RWPE1 (cell line): ENCODE results near the gene ACAP3.

Source experiments
- CTCF ChIA-PET: fragments of 350-600 bp; sonication (Branson Sonifier 250); formaldehyde crosslinking; extraction: SDS; loops from one replicate; lab custom pipeline; 2021; lab: Yijun Ruan, JAX
- POLR2A ChIA-PET: fragments of 400-600 bp; formaldehyde crosslinking; extraction: SDS; loops from one replicate; lab custom pipeline; 2020; ENCODE audit warnings: antibody characterized with exemption; ENCODE audit not compliant: low non-redundant PET; lab: Yijun Ruan, JAX
- DNase-seq: peaks from one replicate; pipeline ENCODE4 v3.0.0; 2012; ENCODE audit warnings: low spot score
- H3K27ac ChIP-seq: fragments of 450-650 bp; 2 replicates; pipeline ENCODE4 v1.5.1; 2017
- TF ChIP-seq, protein P1 (sequence below): fragments of 450-650 bp; conservative IDR thresholded peaks from 2 replicates; pipeline ENCODE4 v1.5.1; 2017; ENCODE audit warnings: low read depth, mild to moderate bottlenecking

Gene ACAP3

DNA sequence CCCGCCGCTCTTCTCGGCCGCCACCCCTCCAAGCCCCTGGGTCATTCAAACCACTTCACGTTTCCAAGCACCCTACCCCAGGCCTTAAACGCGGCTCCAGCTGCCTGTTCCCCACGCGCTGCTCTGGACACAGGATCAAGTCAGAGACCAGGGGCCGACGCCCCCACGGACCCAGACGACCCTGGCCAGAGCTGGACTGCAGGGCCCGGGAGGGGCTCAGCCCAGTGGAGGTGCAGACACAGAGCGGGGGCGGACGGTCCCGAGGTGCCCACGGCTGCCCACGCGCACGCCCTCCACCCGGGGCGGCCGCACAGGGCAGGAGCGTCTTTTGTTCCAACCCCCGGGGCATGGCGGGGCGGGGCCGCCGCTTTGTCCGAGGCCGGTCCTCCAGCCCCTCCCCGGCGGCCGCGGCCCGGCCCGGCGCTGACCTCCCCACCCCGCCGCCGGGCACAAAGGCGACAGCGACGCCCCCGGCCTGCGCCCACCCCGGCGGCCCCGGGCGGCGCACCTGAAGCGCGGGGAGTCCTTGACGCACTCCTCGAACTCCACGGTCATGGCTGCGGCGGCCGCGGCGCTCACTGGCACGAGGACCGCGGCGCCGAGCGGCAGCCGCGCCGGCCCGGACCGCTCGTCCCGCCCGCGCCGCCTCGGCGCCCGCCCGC, 338 bp downstream of the ACAP3 start:
- CTCF ChIA-PET = no interaction called here
- POLR2A ChIA-PET = no interaction called here
- H3K27ac ChIP-seq = peak overlapping the region; percentile 100
- no peak for DNase-seq
- TF ChIP-seq, protein P1, sequence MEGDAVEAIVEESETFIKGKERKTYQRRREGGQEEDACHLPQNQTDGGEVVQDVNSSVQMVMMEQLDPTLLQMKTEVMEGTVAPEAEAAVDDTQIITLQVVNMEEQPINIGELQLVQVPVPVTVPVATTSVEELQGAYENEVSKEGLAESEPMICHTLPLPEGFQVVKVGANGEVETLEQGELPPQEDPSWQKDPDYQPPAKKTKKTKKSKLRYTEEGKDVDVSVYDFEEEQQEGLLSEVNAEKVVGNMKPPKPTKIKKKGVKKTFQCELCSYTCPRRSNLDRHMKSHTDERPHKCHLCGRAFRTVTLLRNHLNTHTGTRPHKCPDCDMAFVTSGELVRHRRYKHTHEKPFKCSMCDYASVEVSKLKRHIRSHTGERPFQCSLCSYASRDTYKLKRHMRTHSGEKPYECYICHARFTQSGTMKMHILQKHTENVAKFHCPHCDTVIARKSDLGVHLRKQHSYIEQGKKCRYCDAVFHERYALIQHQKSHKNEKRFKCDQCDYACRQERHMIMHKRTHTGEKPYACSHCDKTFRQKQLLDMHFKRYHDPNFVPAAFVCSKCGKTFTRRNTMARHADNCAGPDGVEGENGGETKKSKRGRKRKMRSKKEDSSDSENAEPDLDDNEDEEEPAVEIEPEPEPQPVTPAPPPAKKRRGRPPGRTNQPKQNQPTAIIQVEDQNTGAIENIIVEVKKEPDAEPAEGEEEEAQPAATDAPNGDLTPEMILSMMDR = no peak

DNA sequence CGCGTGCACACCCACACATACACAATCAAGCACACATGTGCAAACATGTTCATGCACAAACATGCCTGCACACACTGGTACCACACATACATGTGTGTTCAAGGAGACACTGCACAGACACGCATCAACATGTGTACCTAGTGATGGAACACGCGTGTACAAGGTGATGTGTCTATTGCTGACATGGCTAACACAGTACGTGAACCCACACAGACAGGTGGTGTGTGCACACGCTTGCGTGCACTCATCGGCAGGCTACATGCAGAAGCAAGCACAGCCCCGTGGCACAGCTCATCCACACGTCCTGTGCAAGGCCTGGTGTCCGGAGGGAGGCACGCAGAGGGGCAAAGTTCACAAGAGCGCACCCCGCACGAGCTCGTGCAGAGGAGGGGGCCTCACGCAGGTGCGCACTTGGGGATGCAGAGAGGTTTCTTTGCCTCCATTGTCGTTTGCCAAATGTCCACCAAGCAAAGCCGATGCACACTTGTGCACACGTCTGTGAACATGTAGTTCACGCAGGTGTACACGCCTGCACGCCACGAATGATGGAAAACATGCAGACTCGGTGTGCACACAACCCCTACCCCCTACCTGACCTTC, 969 bp downstream of the ACAP3 start:
- POLR2A ChIA-PET = no interaction called here
- no peak for DNase-seq
- H3K27ac ChIP-seq = peak overlapping the region; percentile 100
- TF ChIP-seq, protein P1 = no peak
- CTCF ChIA-PET = no interaction called here

DNA sequence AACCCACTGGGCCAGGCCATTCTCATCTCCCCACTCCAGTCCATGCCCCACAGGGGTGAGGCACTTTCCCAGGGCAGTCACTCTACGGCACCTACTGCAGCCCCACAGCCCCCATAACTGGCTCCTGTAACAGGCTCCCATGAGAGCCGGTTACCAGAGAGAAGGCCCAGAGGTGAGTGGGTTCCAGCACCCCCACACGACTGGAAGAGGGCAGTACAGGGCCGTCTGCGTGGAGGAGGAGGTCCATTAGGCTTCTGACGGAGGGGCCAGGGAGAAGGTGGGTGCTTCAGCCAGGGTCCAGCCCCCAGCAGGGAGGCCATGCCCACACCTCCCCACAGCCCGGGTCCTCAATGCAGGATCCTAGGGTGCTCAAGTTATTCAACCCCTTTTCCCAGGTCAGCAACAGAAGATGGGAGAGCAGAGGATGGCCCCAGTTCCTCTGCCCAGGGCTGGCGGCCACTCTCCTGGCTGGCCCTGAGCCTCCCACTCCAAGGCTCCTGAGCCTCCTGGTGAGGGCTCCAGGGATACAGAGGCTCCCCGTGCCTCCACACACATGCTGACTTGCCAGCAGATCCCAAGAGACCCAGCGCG, 1.6 kb downstream of the ACAP3 start:
- H3K27ac ChIP-seq = peak overlapping the region; percentile 100
- TF ChIP-seq, protein P1 = no peak; the same call in 1 of the 2 replicates
- POLR2A ChIA-PET = no interaction called here
- no peak for DNase-seq
- CTCF ChIA-PET = interaction anchor here (1.6 kb wide), 1 partner anchor 14 kb away, joined by 5 read pairs; no protein-coding TSS in a partner anchor

DNA sequence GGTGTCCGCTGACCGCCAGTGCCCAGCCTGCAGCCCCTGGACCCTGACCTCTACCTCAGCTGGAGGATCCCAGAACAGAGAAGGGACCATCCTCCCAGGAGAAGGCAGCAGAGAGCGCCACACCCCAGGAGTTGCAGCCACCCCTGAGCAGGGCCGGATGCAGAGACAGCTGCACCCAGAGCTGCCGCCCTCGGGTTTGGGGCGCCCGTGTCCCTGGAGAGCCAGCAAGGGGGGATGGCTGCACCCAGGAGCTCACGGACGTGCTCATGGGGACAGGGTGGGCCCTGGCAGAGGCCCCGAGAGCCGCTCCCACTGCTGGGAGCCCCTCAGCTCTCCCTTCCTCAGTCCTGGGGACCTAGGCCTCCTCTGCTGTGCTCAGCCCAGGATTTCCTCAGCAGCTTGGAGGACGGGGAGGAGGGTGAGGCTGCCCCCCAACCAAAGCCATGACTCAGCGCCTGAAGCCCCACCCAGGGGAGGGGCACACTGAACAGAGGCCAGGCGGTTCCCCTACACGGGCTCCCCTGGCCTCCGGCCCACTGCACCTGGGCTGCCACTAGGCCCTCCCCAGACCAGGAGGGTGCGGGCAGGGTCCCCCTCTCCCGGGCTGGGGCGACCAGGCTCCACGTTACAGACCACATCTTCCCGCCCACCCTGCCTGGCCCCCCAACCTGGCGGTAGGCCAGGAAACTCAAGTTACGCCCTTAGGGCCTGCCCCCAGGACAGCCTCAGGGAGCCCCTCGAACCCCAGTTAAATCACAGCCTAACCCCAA, 2.2 kb downstream of the ACAP3 start:
- POLR2A ChIA-PET = interaction anchor here (0.5 kb wide), 1 partner anchor 13 kb away, joined by 4 read pairs; no protein-coding TSS in a partner anchor
- CTCF ChIA-PET = interaction anchor here (1.6 kb wide), 1 partner anchor 14 kb away, joined by 5 read pairs; no protein-coding TSS in a partner anchor
- H3K27ac ChIP-seq = peak overlapping the region; percentile 100
- peak; percentile 85 for DNase-seq
- TF ChIP-seq, protein P1 = no peak

DNA sequence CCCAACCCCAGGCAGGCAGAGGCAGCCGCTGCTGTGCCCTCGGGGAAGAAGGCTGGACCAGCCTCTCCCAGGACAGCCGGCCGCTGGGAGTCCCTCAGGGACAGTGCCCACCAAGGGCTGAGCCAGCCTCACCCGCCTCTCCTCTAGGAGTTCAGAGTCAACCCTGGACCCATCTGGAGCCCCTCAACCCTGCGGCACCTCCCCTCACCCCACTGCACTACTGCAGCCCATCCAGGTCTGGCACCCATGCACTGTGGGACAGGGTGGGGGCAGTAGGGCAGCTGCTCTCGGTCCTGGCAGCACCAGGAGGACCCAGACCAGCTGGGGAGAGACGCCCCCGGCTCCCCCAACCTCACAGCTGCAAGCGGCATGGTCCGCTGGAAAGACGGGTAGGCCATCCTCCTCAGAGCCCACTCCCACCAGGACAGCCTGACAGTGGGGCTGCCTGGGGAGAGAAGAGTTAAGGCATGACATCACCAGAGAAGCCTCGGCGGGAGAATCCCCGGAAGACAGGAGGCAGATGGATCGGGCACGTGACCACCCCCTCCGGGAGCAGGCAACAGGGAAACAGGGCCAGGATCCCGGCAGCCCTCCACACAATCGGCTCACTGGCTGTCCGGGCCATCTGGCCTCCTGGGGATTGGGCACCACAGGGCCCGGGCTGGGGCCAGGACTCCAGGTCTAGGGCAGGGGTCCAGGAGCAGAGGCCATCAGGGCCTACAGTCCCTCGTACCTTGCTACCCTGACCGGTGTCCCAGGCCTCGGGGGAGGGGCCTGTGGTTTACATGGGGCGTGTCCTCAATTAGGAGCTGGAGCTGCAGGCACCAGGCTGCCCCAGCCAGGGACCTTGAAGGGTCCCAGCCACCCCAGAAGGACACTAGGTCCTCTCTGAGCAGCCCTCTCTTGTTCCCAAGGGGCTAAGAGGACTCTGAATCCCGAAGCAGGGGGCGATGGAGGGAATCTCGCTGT, 3.1 kb downstream of the ACAP3 start:
- peak overlapping the region; percentile 100 for H3K27ac ChIP-seq
- TF ChIP-seq, protein P1 = no peak
- DNase-seq = peak; percentile 83
- ChIA-PET POLR2A (interaction anchor here (0.5 kb wide), 1 partner anchor 14 kb away, joined by 4 read pairs; no protein-coding TSS in a partner anchor), CTCF (interaction anchor here (0.8 to 1.6 kb wide), 2 partner anchors 13 to 155 kb away, joined by 5 read pairs; no protein-coding TSS in a partner anchor)
